Skeletal muscle cell (primary cell): ENCODE measurements around the gene ZDHHC19.
"Not testable (repeated sequence)": the region's sequence is repeated elsewhere in the genome, so short reads cannot be mapped to it uniquely, and the experiment has no call there.

Source experiments
- DNase-seq: peaks from one replicate; pipeline ENCODE4 v3.0.0-alpha.2; 2010; ENCODE audit warnings: low read depth
- H3K4me3 ChIP-seq: 2 replicates; pipeline ENCODE4 v1.5.1; 2011; ENCODE audit warnings: low read depth, mild to moderate bottlenecking, control low read depth, low read length, moderate library complexity

The ZDHHC19 gene

GRCh38 chr3:196207833-196208607 lies 3.2 kb downstream of the ZDHHC19 start:
- DNase-seq = no peak
- H3K4me3 ChIP-seq = peak overlapping the region; percentile 43

- H3K4me3 ChIP-seq = peak overlapping the region; percentile 43
- no peak for DNase-seq
These were observed 3.9 kb downstream of the ZDHHC19 start for GRCh38 chr3:196207159-196207832.

- not testable (repeated sequence) for H3K4me3 ChIP-seq, DNase-seq
These were observed 5.6 kb downstream of the ZDHHC19 start for GRCh38 chr3:196205442-196206205.

GRCh38 chr3:196203846-196204245 lies 7.4 kb downstream of the ZDHHC19 start:
- DNase-seq = no peak
- H3K4me3 ChIP-seq = no peak overlapping the region

GRCh38 chr3:196202516-196202970 lies 8.7 kb downstream of the ZDHHC19 start:
- DNase-seq = no peak
- H3K4me3 ChIP-seq = peak overlapping the region; percentile 5

GRCh38 chr3:196198771-196199753 lies 12.1 kb downstream of the ZDHHC19 start:
- DNase-seq = no peak
- H3K4me3 ChIP-seq = no peak overlapping the region

- H3K4me3 ChIP-seq = no peak overlapping the region
- DNase-seq = no peak
These were observed 13.0 kb downstream of the ZDHHC19 start for GRCh38 chr3:196198081-196198675.

- no peak overlapping the region for H3K4me3 ChIP-seq
- no peak for DNase-seq
These were observed 13.7 kb downstream of the ZDHHC19 start for GRCh38 chr3:196197524-196197923.

- no peak for DNase-seq
- H3K4me3 ChIP-seq = no peak overlapping the region
These were observed 15.4 kb downstream of the ZDHHC19 start for GRCh38 chr3:196195664-196196265.

GRCh38 chr3:196194542-196194915 lies 16.7 kb downstream of the ZDHHC19 start:
- no peak for DNase-seq
- H3K4me3 ChIP-seq = no peak overlapping the region

GRCh38 chr3:196193736-196194541 lies 17.3 kb downstream of the ZDHHC19 start:
- H3K4me3 ChIP-seq = no peak overlapping the region
- DNase-seq = no peak

- no peak for DNase-seq
- no peak overlapping the region for H3K4me3 ChIP-seq
These were observed 18.0 kb downstream of the ZDHHC19 start for GRCh38 chr3:196193133-196193735.

GRCh38 chr3:196192524-196193051 lies 18.6 kb downstream of the ZDHHC19 start:
- DNase-seq = no peak

GRCh38 chr3:196192036-196192523 lies 19.1 kb downstream of the ZDHHC19 start:
- H3K4me3 ChIP-seq = no peak overlapping the region
- DNase-seq = no peak

More at GRCh38 chr3:196192524-196193051, 18.6 kb downstream of the ZDHHC19 start:
- H3K4me3 ChIP-seq = no peak overlapping the region

GRCh38 chr3:196189566-196190347 lies 21.4 kb downstream of the ZDHHC19 start:
- no peak overlapping the region for H3K4me3 ChIP-seq
- DNase-seq = no peak
